Measurements from ENCODE around the gene LDB1. TPM values are rescaled to one million over a fixed set of nuclear protein-coding genes. Genes with fewer than 3 reads are reported as not detected.
A peak's percentile ranks its signal among the peaks of the same experiment; 100 is the strongest.

LDB1 gene
- total RNA-seq, 1 experiment from 2014 or later: 63.9 TPM

DNA sequence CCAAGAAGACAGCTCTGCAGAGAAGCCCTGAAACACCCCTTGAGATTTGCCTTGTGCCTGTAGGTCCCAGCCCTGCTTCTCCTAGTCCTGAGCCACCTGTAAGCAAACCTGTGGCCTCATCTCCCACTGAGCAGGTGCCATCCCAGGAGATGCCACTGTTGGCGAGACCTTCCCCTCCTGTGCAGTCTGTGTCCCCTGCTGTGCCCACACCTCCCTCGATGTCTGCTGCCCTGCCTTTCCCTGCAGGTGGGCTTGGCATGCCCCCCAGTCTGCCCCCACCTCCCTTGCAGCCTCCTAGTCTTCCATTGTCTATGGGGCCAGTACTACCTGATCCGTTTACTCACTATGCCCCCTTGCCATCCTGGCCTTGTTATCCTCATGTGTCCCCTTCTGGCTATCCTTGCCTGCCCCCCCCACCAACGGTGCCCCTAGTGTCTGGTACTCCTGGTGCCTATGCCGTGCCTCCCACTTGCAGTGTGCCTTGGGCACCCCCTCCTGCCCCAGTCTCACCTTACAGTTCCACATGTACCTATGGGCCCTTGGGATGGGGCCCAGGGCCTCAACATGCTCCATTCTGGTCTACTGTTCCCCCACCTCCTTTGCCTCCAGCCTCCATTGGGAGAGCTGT is 20.9 kb upstream of the LDB1 start:
- POLR2A ChIA-PET: interaction anchor here (2.1 kb wide), 1 partner anchor 11 kb away, joined by 6 read pairs; the partner anchor contains the start of gene NOLC1

DNA sequence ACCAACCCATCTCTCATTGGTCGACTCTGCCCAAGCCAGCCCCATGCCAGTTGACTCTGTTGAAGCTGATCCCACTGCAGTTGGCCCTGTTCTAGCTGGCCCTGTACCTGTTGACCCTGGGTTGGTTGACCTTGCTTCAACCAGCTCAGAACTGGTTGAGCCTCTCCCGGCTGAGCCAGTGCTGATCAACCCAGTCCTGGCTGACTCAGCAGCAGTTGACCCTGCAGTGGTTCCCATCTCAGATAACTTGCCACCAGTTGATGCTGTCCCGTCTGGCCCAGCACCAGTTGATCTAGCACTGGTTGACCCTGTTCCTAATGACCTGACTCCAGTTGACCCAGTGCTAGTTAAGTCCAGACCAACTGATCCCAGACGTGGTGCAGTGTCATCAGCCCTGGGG is 20.1 kb upstream of the LDB1 start:
- Histone ChIP-seq H3K9me2 (ENCODE audit: insufficient read depth) (no peaks in the 10 kb centered on the region), H3K36me3 (ENCODE audit: control insufficient read depth in 1 of 2, insufficient read depth in 2 of 2, low read length in 2 of 2) (peaks cover 55 to 87% of the 10 kb centered on the region in 2 experiments), H3K79me2 (ENCODE audit: insufficient read depth, low read length) (peaks cover 100% of the 10 kb centered on the region), H3K27ac (ENCODE audit: low read depth, low read length) (no peak overlapping the region), H3K4me2 (ENCODE audit: low read length) (no peak overlapping the region), H3K27me3 (ENCODE audit: insufficient read depth, low read length) (no peaks in the 10 kb centered on the region), H3K4me3 (replicated peaks in 1 of 2; ENCODE audit: low read depth in 1 of 2, low read length in 2 of 2) (no peak overlapping the region), H3K4me1 (ENCODE audit: control insufficient read depth in 1 of 2, insufficient read depth in 2 of 2, low read length in 2 of 2) (peaks cover 9 to 10% of the 10 kb centered on the region in 2 experiments; a peak in 3 of 4 replicates), H4K20me1 (ENCODE audit: insufficient read depth) (peaks cover 53% of the 10 kb centered on the region; the same call in 1 of the 2 replicates), H3K9me3 (ENCODE audit: control insufficient read depth in 1 of 2, insufficient read depth in 1 of 2, low read depth in 1 of 2, low read length in 2 of 2) (no peaks in the 10 kb centered on the region), H3K9ac (ENCODE audit: low read length) (no peak overlapping the region), H2AFZ (ENCODE audit: low read depth, low read length, poor library complexity, severe bottlenecking) (no peak overlapping the region)
- ChIA-PET POLR2A (interaction anchor here (2.1 kb wide), 1 partner anchor 12 kb away, joined by 6 read pairs; the partner anchor contains the start of gene NOLC1), RAD21 (ENCODE audit: low non-redundant PET in 1 of 2, low total read pairs in 2 of 2, uncharacterized antibody in 2 of 2, unreplicated experiment in 2 of 2) (no interaction called here), CTCF (no interaction called here)
- DNase-seq (ENCODE audit: low read depth, low spot score) (no peak), ATAC-seq (peak; percentile 3; the same call in 1 of the 2 replicates)
- TSS peak; percentile 0 for BruUV-seq (replicated peaks)
- intact Hi-C loops (cut with micrococcal nuclease): no loop called here
- no peak for TF ChIP-seq EGR1 (IDR thresholded peaks at IDR 0.05; ENCODE audit: low read depth)
- TF ChIP-seq, protein P1, sequence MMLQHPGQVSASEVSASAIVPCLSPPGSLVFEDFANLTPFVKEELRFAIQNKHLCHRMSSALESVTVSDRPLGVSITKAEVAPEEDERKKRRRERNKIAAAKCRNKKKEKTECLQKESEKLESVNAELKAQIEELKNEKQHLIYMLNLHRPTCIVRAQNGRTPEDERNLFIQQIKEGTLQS (IDR thresholded peaks at IDR 0.05): no peak
- TF ChIP-seq ZNF274 (IDR thresholded peaks at IDR 0.05; ENCODE audit: low read depth, low read length): no peak
- no peak for TF ChIP-seq ELF1 (IDR thresholded peaks at IDR 0.05; ENCODE audit: borderline replicate concordance, low read depth)
- TF ChIP-seq SP1 (IDR thresholded peaks at IDR 0.05; ENCODE audit: low read depth): no peak
- no peak for TF ChIP-seq YY1 (IDR thresholded peaks at IDR 0.05; ENCODE audit: extremely low read depth, insufficient replicate concordance, low read depth, low read length)
- no peak for TF ChIP-seq ZFX (IDR thresholded peaks at IDR 0.05)
- no peak for TF ChIP-seq RAD21 (IDR thresholded peaks at IDR 0.05; ENCODE audit: low read depth)
- no peak for TF ChIP-seq SRF (IDR thresholded peaks at IDR 0.05; ENCODE audit: low read depth)
- no peak for TF ChIP-seq SIN3A (IDR thresholded peaks at IDR 0.05; ENCODE audit: low read depth)
- TF ChIP-seq POLR2A (IDR thresholded peaks at IDR 0.05; ENCODE audit: borderline replicate concordance, extremely low read depth, insufficient read depth, insufficient read length): no peak

More for the DNA sequence above, 20.9 kb upstream of the LDB1 start:
- Histone ChIP-seq H3K79me2 (ENCODE audit: insufficient read depth, low read length) (peaks cover 96% of the 10 kb centered on the region), H3K9me2 (ENCODE audit: insufficient read depth) (no peaks in the 10 kb centered on the region), H3K4me3 (replicated peaks in 1 of 2; ENCODE audit: low read depth in 1 of 2, low read length in 2 of 2) (no peak overlapping the region), H3K27ac (ENCODE audit: low read depth, low read length) (no peak overlapping the region), H3K36me3 (ENCODE audit: control insufficient read depth in 1 of 2, insufficient read depth in 2 of 2, low read length in 2 of 2) (peaks cover 57 to 84% of the 10 kb centered on the region in 2 experiments), H3K9ac (ENCODE audit: low read length) (no peak overlapping the region), H3K4me2 (ENCODE audit: low read length) (no peak overlapping the region), H3K9me3 (ENCODE audit: control insufficient read depth in 1 of 2, insufficient read depth in 1 of 2, low read depth in 1 of 2, low read length in 2 of 2) (no peaks in the 10 kb centered on the region), H4K20me1 (ENCODE audit: insufficient read depth) (peaks cover 49% of the 10 kb centered on the region; the same call in 1 of the 2 replicates), H3K27me3 (ENCODE audit: insufficient read depth, low read length) (no peaks in the 10 kb centered on the region), H2AFZ (ENCODE audit: low read depth, low read length, poor library complexity, severe bottlenecking) (no peak overlapping the region), H3K4me1 (ENCODE audit: control insufficient read depth in 1 of 2, insufficient read depth in 2 of 2, low read length in 2 of 2) (peaks cover 2 to 5% of the 10 kb centered on the region in 2 experiments; a peak in 2 of 4 replicates)
- RAD21 ChIA-PET (ENCODE audit: low non-redundant PET in 1 of 2, low total read pairs in 2 of 2, uncharacterized antibody in 2 of 2, unreplicated experiment in 2 of 2): no interaction called here
- peak; percentile 38 for ATAC-seq
- TF ChIP-seq CBX3 (IDR thresholded peaks at IDR 0.05; ENCODE audit: low read depth): no peak
- TF ChIP-seq, protein P2, sequence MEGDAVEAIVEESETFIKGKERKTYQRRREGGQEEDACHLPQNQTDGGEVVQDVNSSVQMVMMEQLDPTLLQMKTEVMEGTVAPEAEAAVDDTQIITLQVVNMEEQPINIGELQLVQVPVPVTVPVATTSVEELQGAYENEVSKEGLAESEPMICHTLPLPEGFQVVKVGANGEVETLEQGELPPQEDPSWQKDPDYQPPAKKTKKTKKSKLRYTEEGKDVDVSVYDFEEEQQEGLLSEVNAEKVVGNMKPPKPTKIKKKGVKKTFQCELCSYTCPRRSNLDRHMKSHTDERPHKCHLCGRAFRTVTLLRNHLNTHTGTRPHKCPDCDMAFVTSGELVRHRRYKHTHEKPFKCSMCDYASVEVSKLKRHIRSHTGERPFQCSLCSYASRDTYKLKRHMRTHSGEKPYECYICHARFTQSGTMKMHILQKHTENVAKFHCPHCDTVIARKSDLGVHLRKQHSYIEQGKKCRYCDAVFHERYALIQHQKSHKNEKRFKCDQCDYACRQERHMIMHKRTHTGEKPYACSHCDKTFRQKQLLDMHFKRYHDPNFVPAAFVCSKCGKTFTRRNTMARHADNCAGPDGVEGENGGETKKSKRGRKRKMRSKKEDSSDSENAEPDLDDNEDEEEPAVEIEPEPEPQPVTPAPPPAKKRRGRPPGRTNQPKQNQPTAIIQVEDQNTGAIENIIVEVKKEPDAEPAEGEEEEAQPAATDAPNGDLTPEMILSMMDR (IDR thresholded peaks at IDR 0.05 in 2 of 3, conservative IDR thresholded peaks at IDR 0.05 in 1 of 3; ENCODE audit: borderline replicate concordance in 1 of 3, insufficient read depth in 1 of 3, low read depth in 2 of 3, low read length in 2 of 3): 0 out of 6 replicates have a peak, but pooled peaks of 1 of the 3 experiments have one; percentile 14
- no TSS peak for BruUV-seq (replicated peaks)
- intact Hi-C loops (cut with micrococcal nuclease): no loop called here
- no peak for DNase-seq (ENCODE audit: low read depth, low spot score)
- CTCF ChIA-PET: no interaction called here

Data from HCT116 (cell line).